ENCODE data around the gene TP53RK.
A peak's percentile ranks its signal among the peaks of the same experiment; 100 is the strongest.

TP53RK gene

DNA sequence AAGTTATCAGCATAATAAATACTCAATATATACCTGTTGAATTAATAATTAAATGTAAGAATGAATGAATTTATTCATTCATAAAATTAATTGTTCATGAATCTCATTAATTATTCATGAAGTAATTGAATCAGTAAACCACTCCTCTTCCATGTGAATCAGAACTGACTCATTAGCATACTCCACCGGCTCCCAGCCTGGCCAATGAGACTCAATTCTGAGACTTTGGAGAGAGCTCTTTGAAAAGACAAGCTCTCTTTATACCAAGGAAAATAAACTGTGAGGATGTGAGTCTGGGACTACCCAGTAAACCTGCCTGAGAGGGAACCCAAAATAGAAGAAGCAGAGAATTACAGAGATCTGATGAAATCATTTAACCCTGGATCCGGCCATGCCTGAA is 11.8 kb upstream of the TP53RK start:
- H3K4me3 ChIP-seq (ENCODE audit: low read depth, low read length) = no peak overlapping the region
- H3K27me3 ChIP-seq (ENCODE audit: insufficient read depth, low read depth, severe bottlenecking) = no peaks in the 10 kb centered on the region
- no peak for TF ChIP-seq CTCF (IDR thresholded peaks at IDR 0.05; ENCODE audit: low read depth, low read length)

DNA sequence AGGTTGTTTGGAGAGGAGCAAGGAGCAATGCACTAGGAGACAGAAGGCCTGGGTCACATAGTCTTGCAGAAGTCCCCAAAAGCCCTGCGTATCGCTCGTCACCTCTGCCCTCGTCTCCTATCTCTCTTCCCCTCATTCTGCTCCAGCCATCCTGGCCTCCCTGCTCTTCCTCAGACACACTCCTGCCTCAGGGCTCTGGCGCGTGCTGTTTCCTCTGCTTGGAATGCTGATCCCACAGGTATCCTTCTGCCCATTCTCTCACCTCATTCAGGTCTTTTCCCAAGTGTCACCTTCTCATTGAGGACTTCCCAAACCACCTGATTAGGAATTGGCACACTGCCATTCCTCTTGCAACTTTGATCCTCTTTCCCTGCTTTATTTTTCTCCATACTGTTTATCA is 11.2 kb upstream of the TP53RK start:
- TF ChIP-seq CTCF (IDR thresholded peaks at IDR 0.05; ENCODE audit: low read depth, low read length) = no peak
- Histone ChIP-seq H3K27me3 (ENCODE audit: insufficient read depth, low read depth, severe bottlenecking) (no peaks in the 10 kb centered on the region), H3K9me3 (ENCODE audit: severe bottlenecking) (no peaks in the 10 kb centered on the region), H3K36me3 (no peaks in the 10 kb centered on the region), H3K27ac (no peak overlapping the region), H3K4me3 (ENCODE audit: low read depth, low read length) (no peak overlapping the region)
- DNase-seq = no peak

More for the DNA sequence above, 11.8 kb upstream of the TP53RK start:
- H3K27ac ChIP-seq = no peak overlapping the region
- no peaks in the 10 kb centered on the region for H3K9me3 ChIP-seq (ENCODE audit: severe bottlenecking)
- no peak for DNase-seq
- no peaks in the 10 kb centered on the region for H3K36me3 ChIP-seq

- H3K36me3 ChIP-seq = no peaks in the 10 kb centered on the region
- no peak overlapping the region for H3K27ac ChIP-seq
- DNase-seq = peak; percentile 23
- H3K27me3 ChIP-seq (ENCODE audit: insufficient read depth, low read depth, severe bottlenecking) = no peaks in the 10 kb centered on the region
- peak; percentile 74 for TF ChIP-seq CTCF (IDR thresholded peaks at IDR 0.05; ENCODE audit: low read depth, low read length)
- no peaks in the 10 kb centered on the region for H3K9me3 ChIP-seq (ENCODE audit: severe bottlenecking)
- no peak overlapping the region for H3K4me3 ChIP-seq (ENCODE audit: low read depth, low read length)
Measured at GRCh38 chr20:46699651-46700359, 10.6 kb upstream of the TP53RK start.

DNA sequence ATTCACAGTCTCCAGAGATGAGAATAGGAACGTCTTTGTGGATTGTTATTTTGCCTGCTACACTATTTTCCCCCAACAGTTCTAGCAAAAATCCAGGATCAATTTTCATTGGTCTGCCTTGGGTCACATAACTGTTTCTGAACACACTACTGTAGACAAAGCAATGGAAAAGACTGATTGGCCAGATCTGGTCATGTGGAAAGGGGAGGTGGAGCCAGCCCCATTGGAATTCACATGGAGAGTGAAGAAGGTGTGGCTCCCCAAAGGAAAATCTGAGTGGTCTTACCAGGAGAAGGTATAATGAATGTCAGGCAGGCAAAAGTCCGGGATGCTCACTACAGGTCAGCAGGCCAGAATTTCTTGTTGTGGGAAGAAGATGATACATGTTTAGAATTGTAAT is 9.5 kb upstream of the TP53RK start:
- DNase-seq = no peak
- no peak overlapping the region for H3K27ac ChIP-seq
- no peaks in the 10 kb centered on the region for H3K9me3 ChIP-seq (ENCODE audit: severe bottlenecking)
- H3K36me3 ChIP-seq = no peaks in the 10 kb centered on the region
- no peak overlapping the region for H3K4me3 ChIP-seq (ENCODE audit: low read depth, low read length)
- H3K27me3 ChIP-seq (ENCODE audit: insufficient read depth, low read depth, severe bottlenecking) = no peaks in the 10 kb centered on the region
- TF ChIP-seq CTCF (IDR thresholded peaks at IDR 0.05; ENCODE audit: low read depth, low read length) = no peak

GRCh38 chr20:46696791-46697279 is 7.6 kb upstream of the TP53RK start:
- Histone ChIP-seq H3K9me3 (ENCODE audit: severe bottlenecking) (no peaks in the 10 kb centered on the region), H3K36me3 (no peaks in the 10 kb centered on the region), H3K27me3 (ENCODE audit: insufficient read depth, low read depth, severe bottlenecking) (no peaks in the 10 kb centered on the region), H3K4me3 (ENCODE audit: low read depth, low read length) (no peak overlapping the region), H3K27ac (no peak overlapping the region)
- DNase-seq = no peak
- TF ChIP-seq CTCF (IDR thresholded peaks at IDR 0.05; ENCODE audit: low read depth, low read length) = no peak

GRCh38 chr20:46695892-46696291 is 6.6 kb upstream of the TP53RK start:
- Histone ChIP-seq H3K4me3 (ENCODE audit: low read depth, low read length) (no peak overlapping the region), H3K27ac (no peak overlapping the region), H3K9me3 (ENCODE audit: severe bottlenecking) (no peaks in the 10 kb centered on the region), H3K27me3 (ENCODE audit: insufficient read depth, low read depth, severe bottlenecking) (no peaks in the 10 kb centered on the region), H3K36me3 (no peaks in the 10 kb centered on the region)
- DNase-seq = no peak
- TF ChIP-seq CTCF (IDR thresholded peaks at IDR 0.05; ENCODE audit: low read depth, low read length) = no peak
